ENCODE results near the gene UNKL.

Gene UNKL

GRCh38 chr16:1387331-1387730, 27.2 kb downstream of the UNKL start:
- Histone ChIP-seq H3K4me3 (ENCODE audit: low read depth in 1 of 2, low read length in 2 of 2) (no peak overlapping the region), H2AFZ (ENCODE audit: low read depth, low read length) (no peak overlapping the region), H3K79me2 (ENCODE audit: insufficient read depth, low read length) (no peaks in the 10 kb centered on the region), H3K4me2 (ENCODE audit: insufficient read depth, low read length) (no peak overlapping the region), H3K36me3 (ENCODE audit: insufficient read depth, low read length) (peaks cover 48% of the 10 kb centered on the region), H3K27me3 (ENCODE audit: insufficient read depth, low read length, poor library complexity) (no peaks in the 10 kb centered on the region), H3K27ac (ENCODE audit: low read length) (no peak overlapping the region), H4K20me1 (ENCODE audit: insufficient read depth, low read length) (peaks cover 20% of the 10 kb centered on the region), H3K4me1 (ENCODE audit: insufficient read depth, low read length) (0 out of 2 replicates have a peak, but pooled peaks cover 5% of the 10 kb centered on the region), H3K9ac (ENCODE audit: low read depth, low read length) (no peak overlapping the region), H3K9me3 (ENCODE audit: insufficient read depth, low read length, severe bottlenecking) (no peaks in the 10 kb centered on the region)
- TF ChIP-seq EZH2 (IDR thresholded peaks at IDR 0.05; ENCODE audit: borderline replicate concordance, low read depth, low read length, severe bottlenecking) (no peak), CTCF (IDR thresholded peaks at IDR 0.05; ENCODE audit: borderline replicate concordance, extremely low read depth, low read length, poor library complexity, severe bottlenecking) (no peak)
- DNase-seq (no peak), ATAC-seq (ENCODE audit: insufficient read depth, low read depth) (no peak)

DNA sequence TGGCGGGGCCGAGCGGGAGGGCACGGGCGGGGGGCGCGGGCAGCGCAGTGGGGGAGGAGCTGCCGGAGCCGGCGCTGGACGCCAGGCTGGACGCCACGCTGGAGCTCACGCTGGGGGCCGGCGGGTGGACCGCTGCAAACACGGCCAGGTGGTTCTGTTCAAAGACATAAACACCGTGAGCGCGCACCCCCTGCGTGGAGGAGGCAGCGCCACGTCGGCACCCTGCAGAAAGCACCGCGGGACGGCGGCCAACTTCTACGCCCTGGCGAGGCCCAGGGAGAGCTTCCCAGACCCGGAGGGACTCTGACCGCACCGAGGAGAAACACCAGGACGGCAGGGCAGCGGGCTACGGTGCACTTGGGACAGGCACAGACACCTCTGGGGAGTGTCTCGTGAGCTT, 29.3 kb downstream of the UNKL start:
- Histone ChIP-seq H3K4me1 (ENCODE audit: insufficient read depth, low read length) (no peaks in the 10 kb centered on the region), H3K79me2 (ENCODE audit: insufficient read depth, low read length) (no peaks in the 10 kb centered on the region), H3K9me3 (ENCODE audit: insufficient read depth, low read length, severe bottlenecking) (no peaks in the 10 kb centered on the region), H4K20me1 (ENCODE audit: insufficient read depth, low read length) (peaks cover 20% of the 10 kb centered on the region), H3K4me2 (ENCODE audit: insufficient read depth, low read length) (no peak overlapping the region), H2AFZ (ENCODE audit: low read depth, low read length) (no peak overlapping the region), H3K36me3 (ENCODE audit: insufficient read depth, low read length) (peaks cover 48% of the 10 kb centered on the region), H3K4me3 (ENCODE audit: low read depth in 1 of 2, low read length in 2 of 2) (no peak overlapping the region), H3K9ac (ENCODE audit: low read depth, low read length) (no peak overlapping the region), H3K27me3 (ENCODE audit: insufficient read depth, low read length, poor library complexity) (no peaks in the 10 kb centered on the region), H3K27ac (ENCODE audit: low read length) (no peak overlapping the region)
- DNase-seq, result no peak
- TF ChIP-seq EZH2 (IDR thresholded peaks at IDR 0.05; ENCODE audit: borderline replicate concordance, low read depth, low read length, severe bottlenecking), result no peak
- no peak for TF ChIP-seq CTCF (IDR thresholded peaks at IDR 0.05; ENCODE audit: borderline replicate concordance, extremely low read depth, low read length, poor library complexity, severe bottlenecking)
- no peak for ATAC-seq (ENCODE audit: insufficient read depth, low read depth)

DNA sequence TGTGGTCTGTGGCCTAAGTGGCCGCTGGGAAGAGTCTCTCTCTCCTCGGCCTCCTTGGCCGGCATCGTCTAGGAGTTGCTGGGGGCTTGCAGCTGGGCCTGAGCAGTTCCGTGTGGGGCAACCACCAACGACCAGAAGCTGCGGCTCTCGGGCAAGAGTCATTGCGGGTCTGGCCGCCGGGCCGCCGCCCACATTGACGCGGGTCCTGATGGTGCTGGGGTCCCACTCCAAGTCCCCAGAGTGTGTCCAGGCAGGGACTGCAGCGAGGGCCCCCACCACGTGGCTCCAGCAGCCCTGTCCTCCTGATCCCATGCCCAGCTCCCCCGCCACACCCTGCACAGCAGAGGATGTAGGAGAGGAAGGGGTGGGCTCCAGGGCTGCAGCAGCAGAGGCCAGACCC, 30.9 kb downstream of the UNKL start:
- H3K9me3 ChIP-seq (ENCODE audit: insufficient read depth, low read length, severe bottlenecking), result no peaks in the 10 kb centered on the region
- H3K4me1 ChIP-seq (ENCODE audit: insufficient read depth, low read length), result no peaks in the 10 kb centered on the region
- no peak for DNase-seq
- peaks cover 34% of the 10 kb centered on the region for H3K36me3 ChIP-seq (ENCODE audit: insufficient read depth, low read length)
- no peaks in the 10 kb centered on the region for H3K79me2 ChIP-seq (ENCODE audit: insufficient read depth, low read length)
- no peak overlapping the region for H3K9ac ChIP-seq (ENCODE audit: low read depth, low read length)
- no peak overlapping the region for H3K27ac ChIP-seq (ENCODE audit: low read length)
- H3K27me3 ChIP-seq (ENCODE audit: insufficient read depth, low read length, poor library complexity), result no peaks in the 10 kb centered on the region
- no peak for ATAC-seq (ENCODE audit: insufficient read depth, low read depth)
- no peak overlapping the region for H3K4me2 ChIP-seq (ENCODE audit: insufficient read depth, low read length)
- no peak overlapping the region for H2AFZ ChIP-seq (ENCODE audit: low read depth, low read length)
- no peak overlapping the region for H3K4me3 ChIP-seq (ENCODE audit: low read depth in 1 of 2, low read length in 2 of 2)
- TF ChIP-seq CTCF (IDR thresholded peaks at IDR 0.05; ENCODE audit: borderline replicate concordance, extremely low read depth, low read length, poor library complexity, severe bottlenecking), result no peak
- TF ChIP-seq EZH2 (IDR thresholded peaks at IDR 0.05; ENCODE audit: borderline replicate concordance, low read depth, low read length, severe bottlenecking), result no peak
- H4K20me1 ChIP-seq (ENCODE audit: insufficient read depth, low read length), result peaks cover 19% of the 10 kb centered on the region
